IPS-11a (cell line): ENCODE data around the gene LRRC8D.
"Not testable (repeated sequence)": the region's sequence is repeated elsewhere in the genome, so short reads cannot be mapped to it uniquely, and the experiment has no call there.

ENCODE experiments used
- H3K4me3 ChIP-seq: one replicate; pipeline ENCODE4 v1.5.1; 2013; ENCODE audit warnings: low read depth, low read length, control low read depth

The LRRC8D gene

DNA sequence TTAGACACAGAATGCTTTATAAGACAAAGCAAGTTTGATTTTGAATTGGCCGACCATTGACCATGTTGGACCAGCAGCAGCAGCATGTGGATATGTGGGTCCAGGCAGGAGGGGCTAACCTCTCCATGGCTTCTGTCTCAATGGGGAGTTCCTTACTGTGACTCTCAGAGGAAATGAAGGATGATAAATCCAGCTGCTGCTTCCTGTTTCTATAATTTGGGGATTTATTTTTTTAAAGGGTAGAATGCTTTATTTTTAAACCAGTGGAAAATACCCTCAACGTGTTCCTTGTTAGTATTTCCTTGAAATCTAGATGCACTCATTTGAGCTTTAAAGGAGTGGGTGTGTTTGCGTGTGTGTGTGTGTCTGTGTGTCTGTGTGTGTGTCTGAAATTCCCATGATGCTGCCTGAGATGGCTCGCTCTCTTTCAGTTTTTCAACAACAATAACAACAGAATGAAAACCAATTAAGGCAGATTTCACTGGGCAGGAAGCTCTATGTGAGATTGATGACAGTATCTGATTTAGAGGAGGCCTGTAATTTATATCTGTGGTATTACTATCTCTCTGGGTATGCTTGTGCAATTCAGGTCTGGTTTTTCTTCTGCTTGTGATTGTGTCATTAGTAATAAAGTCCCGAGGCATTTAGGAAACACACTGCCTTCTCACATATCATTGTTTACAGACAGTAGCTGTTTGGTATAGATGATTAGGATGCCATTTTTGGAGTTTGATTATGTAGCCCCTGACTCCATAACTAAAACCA lies 88.0 kb downstream of the LRRC8D start:
- no peak overlapping the region for H3K4me3 ChIP-seq

GRCh38 chr1:89910268-89910667 lies 89.4 kb downstream of the LRRC8D start:
- no peak overlapping the region for H3K4me3 ChIP-seq

- no peak overlapping the region for H3K4me3 ChIP-seq
These were observed 89.9 kb downstream of the LRRC8D start for GRCh38 chr1:89910780-89911179.

DNA sequence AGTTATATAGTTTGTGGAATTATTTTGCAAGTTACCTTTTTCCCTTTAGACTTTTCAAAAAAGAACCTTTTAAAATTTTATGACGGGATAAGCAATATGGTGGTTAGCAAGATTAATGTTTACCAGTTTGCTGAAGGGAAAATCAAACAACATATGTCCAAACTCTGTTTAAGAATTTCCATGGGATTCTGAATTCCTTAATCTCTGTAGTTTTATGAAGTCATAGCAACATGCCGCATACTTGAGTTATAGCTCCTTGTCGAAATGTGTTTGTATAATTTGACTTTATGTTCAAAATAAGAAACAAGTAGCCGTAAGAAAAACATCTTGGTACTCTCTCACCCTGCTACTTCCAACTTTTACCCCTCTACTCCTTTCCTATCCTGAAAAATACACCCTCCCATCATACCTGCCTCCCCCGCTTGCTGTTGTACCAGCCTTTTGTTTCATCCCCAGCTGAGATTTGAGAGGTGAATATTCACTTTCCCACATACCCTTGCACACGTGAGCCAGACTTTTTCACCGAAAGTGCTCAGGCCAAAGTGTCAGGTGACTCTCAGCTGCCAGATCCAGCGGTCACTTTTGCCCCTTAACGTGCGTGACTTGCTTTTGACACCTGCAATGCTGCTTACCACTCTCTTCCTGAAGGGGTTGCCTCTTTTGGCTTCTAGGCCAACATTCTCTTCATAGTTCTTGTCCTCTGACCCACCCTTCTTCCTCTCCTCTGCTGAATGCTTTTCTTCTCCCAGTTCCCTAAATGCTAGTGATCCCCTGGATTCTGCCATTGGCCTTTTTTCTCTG lies 90.6 kb downstream of the LRRC8D start:
- no peak overlapping the region for H3K4me3 ChIP-seq

- H3K4me3 ChIP-seq, result no peak overlapping the region
These were observed 91.2 kb downstream of the LRRC8D start for GRCh38 chr1:89912073-89912472.

DNA sequence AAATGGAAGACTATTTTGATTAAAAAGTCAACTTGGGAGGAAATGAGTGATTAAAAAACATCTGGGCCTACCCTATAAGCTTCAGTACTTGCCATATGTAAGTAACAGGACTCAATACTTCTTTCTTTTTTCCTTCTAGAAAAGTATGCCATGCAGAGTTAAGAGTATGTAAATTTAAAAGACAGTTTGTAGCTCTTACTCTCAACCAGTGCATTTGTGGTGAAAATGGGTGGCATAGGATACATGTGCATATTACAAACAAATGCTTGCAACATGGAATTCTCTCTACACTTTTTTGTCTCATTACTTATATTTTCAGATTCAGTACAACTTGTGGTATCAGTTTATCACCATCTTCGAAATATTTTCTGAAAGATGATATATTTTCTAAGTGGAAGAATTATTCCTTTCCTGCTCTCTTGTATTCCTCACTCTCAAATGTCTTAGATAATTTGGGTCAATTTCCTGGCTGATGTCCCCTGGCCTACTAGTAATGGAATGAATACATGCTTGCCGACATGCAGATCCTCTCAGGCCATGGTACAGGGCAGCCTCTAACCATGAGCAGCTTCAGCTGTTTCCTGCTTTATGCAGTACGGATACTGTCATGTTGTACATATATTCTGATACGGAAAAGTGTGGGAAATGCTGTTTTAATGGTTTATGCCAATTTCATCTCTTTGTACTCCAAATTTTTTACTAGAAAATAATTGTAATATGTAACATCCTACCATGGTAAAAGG lies 92.7 kb downstream of the LRRC8D start:
- H3K4me3 ChIP-seq, result no peak overlapping the region

GRCh38 chr1:89917353-89917752 lies 96.5 kb downstream of the LRRC8D start:
- H3K4me3 ChIP-seq, result no peak overlapping the region

DNA sequence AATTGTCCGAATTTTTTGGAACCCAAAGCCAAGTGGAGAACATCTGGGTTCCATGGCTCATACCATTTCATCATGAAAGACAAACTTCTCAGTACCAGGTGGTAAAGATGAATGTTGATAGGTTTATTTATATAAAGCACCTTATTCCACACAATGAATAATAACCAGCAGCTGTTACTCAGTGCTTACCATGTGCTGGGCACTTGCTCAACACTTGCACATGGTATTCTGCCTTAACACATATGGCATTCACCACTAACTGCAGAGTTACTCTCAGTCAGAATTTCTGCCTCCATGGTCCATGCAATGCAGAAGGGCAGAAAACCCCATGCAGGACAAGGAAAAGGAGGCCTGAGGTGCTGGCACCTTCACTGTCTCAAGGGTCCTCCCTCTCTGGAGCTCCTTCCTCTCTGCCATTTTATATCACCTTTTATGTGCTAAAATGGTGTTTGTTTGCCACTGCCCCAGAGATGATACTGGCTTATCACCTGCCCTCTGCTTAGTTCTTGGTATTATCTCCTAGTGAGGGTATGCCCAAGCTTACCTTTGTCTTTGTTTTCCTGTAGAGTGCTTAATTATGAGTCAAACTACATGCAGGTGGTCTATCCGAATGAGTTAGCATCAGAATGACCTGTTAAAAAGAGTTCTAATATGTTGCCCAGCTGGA lies 97.4 kb downstream of the LRRC8D start:
- H3K4me3 ChIP-seq, result no peak overlapping the region

GRCh38 chr1:89918794-89919155 lies 97.9 kb downstream of the LRRC8D start:
- H3K4me3 ChIP-seq, result no peak overlapping the region

DNA sequence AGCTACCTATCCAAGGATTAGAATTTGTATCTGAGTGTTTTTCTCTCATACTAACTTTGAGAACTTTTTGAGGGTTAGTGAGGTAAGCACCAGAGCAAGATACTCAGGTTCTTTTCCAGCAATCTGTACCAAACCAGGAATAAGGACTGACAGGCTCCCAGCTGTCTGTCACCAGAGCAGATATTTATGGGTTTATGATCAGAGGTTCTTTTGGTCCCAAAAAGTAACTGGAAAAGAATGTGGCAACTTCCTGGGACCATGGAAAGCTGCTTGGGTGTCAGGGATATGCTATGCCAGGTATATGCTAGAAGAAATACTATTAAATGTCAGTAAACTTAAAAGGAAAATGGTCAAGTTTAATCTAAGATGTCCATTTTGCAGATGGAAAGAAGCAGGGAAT lies 98.3 kb downstream of the LRRC8D start:
- no peak overlapping the region for H3K4me3 ChIP-seq

GRCh38 chr1:89922911-89923310 lies 102.1 kb downstream of the LRRC8D start:
- H3K4me3 ChIP-seq, result no peak overlapping the region

DNA sequence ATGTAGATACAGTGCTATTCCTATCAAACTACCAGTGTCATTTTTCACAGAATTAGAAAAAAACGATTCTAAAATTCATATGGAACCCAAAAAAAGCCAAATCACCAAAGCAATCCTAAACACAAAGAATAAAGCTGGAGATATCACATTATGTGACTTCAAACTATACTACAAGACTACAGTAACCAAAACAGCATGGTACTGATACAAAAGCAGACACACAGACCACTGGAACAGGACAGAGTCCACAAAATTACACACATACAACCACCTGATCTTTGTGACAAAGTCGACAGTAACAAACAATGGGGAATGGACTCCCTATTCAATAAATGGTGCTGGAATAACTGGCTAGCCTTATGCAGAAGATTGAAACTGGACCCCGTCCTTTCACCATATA lies 102.7 kb downstream of the LRRC8D start:
- H3K4me3 ChIP-seq, result no peak overlapping the region

DNA sequence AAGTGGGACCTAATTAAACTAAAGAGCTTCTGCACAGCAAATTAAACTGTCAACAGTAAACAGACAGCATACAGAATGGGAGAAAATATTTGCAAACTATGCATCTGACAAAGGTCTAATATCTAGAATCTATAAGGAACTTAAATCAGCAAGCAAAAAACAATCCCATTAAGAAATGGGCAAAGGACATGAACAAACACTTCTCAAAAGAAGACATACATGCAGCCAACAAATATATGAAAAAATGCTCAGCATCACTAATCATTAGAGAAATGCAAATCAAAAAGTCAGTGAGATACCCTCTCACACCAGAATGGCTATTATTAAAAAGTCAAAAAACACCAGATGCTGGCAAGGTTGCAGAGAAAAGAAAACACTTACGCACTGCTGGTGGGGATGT lies 103.2 kb downstream of the LRRC8D start:
- H3K4me3 ChIP-seq, result not testable (repeated sequence)

DNA sequence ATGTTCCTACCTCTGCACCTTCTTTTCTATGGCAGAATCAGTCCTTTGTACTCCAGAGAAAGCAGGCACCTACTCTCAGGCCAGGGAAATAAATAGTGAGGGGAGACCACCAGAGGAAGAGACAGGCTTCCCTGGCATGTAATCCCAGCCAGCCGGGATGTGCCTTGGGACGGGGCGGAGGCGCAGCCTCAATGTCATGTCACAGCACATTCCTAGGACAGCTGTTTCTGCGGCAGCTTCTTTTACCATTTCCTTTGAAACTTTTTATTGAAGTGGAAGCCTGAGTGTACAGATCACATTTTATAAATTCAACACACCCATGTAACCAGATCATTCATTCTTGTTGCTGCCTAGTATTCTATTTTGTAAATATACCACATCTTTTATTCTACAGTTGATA lies 106.2 kb downstream of the LRRC8D start:
- H3K4me3 ChIP-seq, result no peak overlapping the region

DNA sequence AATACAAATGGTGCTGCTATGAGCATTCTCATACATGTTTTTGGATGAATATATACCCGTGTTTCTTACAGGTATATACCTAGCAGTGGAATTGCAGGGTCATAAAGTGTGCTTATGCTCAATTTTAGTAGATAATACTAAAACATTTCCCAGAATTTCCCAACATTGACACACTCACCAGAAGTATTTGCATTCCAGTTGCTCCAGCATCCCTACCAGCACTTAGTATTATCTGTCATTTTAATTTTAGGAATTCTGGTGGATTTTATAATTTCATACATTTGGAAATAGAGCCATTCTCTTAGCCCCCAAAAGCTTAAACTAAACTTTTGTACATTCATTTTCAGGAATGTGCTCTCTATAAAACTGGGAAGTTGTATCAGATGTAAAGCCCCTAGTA lies 106.6 kb downstream of the LRRC8D start:
- no peak overlapping the region for H3K4me3 ChIP-seq

- H3K4me3 ChIP-seq, result no peak overlapping the region
These were observed 107.7 kb downstream of the LRRC8D start for GRCh38 chr1:89928506-89928905.

DNA sequence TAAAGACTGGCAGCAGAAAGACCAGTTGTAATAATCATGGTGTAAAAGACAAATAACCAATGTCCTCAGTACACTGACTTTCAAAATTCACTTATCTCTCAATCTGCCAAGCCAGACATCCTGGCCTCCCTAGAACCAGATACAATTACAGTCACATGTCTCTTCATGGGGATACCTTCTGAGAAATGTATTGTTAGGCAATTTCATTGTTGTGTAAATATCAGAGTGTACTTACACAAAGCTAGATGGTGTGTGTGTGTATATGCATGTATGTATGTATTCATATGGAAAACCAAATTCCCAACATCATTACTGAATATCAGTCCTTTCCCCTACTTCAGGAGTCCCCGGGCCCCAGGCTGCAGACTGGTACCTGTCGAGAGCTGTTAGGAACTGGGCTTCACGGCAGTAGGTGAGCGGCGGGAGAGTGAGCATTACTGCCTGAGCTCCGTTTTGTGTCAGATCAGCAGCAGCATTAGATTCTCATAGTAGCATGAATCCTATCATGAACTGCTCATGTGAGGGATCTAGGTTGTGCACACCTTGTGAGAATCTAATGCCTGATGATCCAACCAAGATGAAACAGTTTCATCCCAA lies 108.7 kb downstream of the LRRC8D start:
- H3K4me3 ChIP-seq, result no peak overlapping the region

DNA sequence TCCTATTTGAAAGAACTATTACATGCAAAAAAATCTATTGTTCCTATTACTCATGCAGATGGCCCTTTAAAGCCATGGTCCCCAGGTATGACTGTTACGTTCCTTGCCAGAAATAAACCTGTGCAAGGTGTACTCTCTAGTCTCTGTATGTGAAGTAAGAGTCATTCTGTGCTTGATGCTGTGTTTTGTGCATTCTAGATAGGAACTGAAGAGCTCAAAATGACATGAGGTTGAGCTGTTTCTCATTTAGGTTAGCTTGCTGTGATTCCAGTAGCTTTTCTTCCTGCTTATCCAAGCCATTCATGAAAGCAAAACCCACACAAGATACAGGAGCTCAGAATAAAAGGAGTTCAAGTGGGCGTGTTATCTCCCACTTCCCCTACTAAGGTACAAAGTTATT lies 109.7 kb downstream of the LRRC8D start:
- H3K4me3 ChIP-seq, result no peak overlapping the region

- H3K4me3 ChIP-seq, result no peak overlapping the region
These were observed 111.1 kb downstream of the LRRC8D start for GRCh38 chr1:89931964-89932363.

DNA sequence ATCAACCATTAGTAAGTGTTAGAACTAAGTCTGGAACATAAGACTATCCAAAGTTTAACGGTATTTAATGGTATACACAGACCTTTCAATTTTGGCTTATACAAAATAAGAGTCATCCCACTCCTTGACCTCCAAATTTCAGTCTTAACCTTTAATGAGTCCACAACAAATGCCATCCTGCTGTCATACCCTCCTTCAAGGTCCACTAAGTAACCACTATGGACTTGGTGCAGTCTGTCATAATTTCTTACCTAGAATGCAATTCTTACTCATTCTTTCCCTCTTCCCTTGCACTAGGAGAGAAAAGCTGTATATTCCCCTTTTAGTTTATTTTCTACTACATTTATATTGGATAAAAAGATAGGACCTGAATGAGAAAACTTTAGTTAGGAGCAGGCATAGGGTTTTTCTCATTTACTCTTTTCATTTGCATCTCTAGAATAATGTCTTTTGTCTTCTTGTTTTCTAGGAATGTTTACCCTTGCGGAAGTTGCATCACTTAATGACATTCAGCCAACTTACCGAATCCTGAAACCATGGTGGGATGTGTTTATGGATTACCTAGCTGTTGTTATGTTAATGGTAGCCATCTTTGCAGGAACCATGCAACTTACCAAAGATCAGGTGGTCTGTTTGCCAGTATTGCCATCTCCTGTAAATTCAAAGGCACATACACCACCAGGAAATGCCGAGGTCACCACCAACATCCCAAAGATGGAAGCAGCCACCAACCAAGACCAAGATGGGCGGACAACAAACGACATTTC lies 111.9 kb downstream of the LRRC8D start:
- H3K4me3 ChIP-seq, result no peak overlapping the region
